ENCODE measurements around the gene KCNIP1.

Gene KCNIP1

DNA sequence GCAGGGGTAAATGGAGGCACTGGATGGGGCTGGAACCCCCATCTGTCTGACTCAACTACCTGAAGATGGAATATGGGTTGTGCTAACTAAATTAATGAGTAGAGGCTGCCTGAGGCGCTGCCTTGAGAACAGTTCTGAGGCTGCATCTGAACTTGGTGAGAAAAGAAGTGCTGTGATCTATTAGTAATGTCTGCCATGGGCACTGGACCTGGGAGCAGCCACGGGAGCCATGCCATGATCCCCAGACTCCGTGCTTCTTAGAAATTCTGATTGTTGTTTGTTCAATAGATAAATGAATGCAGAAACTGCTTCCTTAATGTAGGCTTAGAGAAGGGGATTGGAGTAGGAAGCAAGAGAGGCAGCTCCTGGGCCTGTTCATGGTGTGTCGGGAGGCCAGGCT, 80.2 kb downstream of the KCNIP1 start:
- H3K4me3 ChIP-seq (ENCODE audit: low read depth, low read length): no peak overlapping the region
- no peak for DNase-seq (ENCODE audit: low read depth)

DNA sequence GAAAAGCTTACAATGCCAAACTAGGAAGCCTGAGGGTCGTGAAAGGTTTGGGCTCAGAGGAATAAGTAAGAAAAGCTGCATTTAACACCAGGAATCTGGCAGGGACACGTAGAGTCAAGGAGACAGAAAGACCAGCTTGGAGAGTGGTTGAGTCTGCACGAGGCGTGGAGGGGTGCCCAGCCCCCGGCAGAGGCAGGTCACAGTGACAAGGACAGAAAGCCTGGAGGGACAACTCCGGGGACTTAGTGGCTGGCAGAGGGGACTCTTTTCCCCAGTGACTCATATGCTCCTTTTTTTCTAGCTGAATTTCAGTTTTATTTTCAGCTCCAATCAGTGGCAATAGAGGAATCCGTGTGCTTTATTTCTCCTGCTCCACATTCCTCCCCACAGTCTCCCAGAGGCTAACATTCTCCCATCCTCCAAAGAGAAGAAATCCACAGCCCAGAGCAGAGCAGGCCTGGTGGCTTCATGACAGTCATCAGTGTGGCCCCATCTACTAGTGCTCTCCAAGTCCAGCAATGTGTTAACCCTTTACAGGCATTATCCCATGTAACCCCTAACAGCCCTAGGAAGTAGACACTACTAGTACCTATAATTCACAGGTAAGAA, 80.7 kb downstream of the KCNIP1 start:
- no peak for DNase-seq (ENCODE audit: low read depth)
- no peak overlapping the region for H3K4me3 ChIP-seq (ENCODE audit: low read depth, low read length)

DNA sequence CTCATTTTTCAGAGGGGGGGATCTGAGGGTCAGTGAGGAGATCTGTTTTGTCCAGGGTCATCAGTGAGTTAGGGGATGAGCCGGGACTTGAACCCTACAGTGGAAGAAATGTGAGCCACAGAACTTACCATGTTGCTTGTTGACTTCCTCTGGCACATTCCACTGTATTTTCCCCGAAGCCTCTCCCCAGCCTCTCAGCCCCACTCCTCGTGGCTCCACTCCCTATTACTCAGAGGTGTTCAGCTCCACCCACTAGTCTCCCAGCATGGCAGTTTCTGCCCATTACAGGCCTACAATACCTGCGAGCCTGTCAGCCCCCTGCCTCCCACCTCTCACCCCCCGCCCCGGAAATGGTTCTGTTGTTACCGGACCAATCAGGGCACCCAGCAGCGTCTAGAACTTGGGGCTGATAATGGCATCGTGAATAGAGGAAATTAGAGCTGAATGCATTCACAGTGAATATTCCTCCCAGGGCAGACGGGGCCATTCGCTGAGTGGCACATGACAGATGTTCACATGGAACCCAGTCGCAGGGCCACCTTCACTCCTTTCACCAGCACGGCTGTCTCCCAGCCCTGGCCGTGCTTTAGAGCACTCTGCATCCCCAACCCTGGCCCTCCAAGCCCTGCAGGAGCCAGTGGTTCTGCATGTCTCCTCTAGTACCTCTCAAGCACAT, 81.6 kb downstream of the KCNIP1 start:
- no peak overlapping the region for H3K4me3 ChIP-seq (ENCODE audit: low read depth, low read length)
- DNase-seq (ENCODE audit: low read depth): no peak

DNA sequence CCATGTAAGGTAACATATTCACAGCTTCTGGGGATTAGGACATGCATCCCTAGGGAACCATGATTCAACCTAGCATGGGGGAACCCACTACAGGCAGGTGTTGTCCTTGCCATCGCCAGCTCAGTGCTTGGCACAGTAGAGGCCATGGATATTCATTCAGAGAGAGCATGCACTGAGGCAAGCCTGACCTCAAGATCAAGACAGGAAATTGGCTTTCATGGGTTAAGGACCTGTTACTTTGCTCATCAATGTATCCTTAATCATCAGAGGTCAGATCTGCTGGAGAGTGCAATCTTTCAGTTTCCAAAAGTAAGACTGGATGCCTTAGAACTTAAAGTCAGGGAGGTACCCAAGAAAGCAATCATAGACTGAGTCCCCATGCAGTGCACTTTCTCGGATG, 84.0 kb downstream of the KCNIP1 start:
- DNase-seq (ENCODE audit: low read depth): no peak
- no peak overlapping the region for H3K4me3 ChIP-seq (ENCODE audit: low read depth, low read length)

DNA sequence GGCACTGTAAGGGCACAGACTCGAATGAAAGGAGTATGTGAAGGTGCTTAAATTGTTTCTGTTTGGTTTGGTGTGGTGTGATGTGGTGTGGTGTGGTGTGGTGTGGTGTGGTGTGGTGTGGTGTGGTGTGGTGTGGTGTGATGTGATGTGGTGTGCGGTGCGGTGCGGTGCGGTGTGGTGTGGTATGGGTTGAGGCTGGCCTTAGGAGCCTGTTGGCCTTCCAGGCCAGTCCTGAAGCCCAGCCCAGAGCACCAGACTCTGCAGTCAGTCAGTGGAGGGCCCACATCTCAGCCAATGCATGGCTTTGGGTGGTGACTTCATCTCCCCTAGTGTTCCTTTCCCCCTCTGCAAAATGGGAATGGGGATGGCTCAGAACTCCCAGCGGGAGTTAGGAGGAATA, 85.8 kb downstream of the KCNIP1 start:
- no peak for DNase-seq (ENCODE audit: low read depth)
- no peak overlapping the region for H3K4me3 ChIP-seq (ENCODE audit: low read depth, low read length)

DNA sequence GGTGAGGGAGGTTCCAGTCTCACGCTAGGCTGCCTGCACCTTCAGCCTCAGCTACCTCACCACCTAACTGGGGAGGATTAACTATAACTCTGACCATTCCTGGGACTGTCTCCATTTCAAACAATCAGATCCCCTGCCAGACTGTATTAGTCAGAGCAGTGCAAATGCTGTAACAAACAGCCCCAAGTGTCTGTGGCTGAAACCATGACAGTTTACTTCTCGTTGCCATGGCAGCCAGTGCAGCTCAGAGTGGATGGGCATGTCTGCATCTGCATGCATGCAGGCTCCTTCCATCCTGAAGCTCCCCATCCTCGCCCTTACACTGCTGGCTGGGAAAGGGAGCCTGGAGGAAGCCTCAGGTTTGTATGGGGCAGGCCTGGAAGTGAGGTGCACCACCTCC, 86.7 kb downstream of the KCNIP1 start:
- H3K4me3 ChIP-seq (ENCODE audit: low read depth, low read length): no peak overlapping the region
- DNase-seq (ENCODE audit: low read depth): no peak

DNA sequence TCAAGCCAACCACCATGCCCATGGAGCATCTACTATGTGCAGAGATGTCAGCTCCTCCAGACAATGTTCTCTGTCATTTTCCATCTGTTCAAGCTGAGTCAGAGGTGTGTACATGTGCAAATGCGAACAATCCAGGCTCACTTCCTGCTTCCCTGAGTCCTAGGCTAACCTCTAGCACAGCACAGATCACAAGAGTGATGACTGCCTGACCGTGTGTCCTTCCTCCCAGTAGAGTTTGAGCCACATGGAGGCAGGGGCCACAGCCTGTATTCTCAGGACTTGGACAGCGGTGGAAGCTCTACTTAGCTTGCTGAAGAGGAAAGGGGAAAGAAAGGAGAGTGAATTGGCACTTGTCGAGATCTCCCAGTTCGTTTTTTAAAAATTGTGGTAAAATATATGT, 87.2 kb downstream of the KCNIP1 start:
- no peak for DNase-seq (ENCODE audit: low read depth)
- H3K4me3 ChIP-seq (ENCODE audit: low read depth, low read length): no peak overlapping the region

DNA sequence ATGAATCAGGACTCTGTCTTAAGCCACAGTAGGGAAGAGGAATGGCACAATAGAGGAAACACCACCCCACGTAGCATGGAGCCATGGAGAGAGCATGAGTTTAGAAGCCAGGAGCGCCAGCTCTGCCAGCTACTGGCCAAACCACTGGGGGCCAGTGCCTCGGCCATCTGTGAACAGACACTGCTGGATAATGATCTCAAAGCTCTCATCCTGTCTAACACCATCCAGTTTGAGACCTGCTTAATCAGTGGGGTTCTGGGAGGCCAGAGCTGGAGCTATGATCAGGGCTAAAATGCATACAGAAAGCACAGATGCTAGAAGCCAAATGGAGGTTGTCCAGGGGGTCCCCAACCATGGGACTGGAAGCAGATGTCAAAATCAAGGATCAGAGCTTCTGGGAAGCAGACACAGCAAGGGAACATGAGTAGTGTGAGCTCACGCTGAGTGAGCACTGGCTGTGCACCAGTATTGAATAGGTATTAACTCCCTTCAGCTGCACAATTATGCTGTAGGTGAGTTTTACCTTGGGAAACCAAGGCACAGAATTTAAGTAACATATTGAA, 92.7 kb downstream of the KCNIP1 start:
- DNase-seq (ENCODE audit: low read depth): no peak
- H3K4me3 ChIP-seq (ENCODE audit: low read depth, low read length): no peak overlapping the region

DNA sequence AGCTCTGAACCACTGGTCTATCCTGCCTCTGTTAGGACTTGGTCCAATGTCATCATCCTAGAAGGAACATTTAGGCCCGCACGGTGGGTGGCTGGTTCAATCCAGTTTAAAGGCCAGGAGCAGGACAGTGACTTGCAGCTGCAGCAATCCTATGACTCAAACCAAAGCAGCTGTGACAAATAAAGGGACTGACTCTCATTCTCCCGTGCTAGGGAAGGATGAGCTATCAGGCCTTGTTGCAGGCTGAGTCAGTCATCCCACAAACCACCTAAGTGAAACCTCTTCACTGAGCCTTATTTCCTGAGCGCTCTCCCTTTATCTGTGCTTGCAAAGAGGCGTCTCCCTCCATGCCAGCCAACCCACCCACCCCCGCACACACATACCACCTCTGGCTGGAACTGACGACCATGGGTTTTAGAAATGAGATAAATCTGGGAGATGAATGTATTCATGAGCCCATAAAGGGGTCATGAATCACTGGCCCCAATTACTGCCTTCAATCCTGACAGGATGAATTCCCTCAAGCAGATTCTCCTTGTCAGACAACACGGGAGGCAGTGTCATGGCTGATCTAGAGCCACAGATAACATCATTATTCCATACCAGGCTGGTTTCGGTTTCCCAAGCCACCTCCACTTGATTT, 93.4 kb downstream of the KCNIP1 start:
- H3K4me3 ChIP-seq (ENCODE audit: low read depth, low read length): peak overlapping the region; percentile 14
- peak; percentile 43 for DNase-seq (ENCODE audit: low read depth)

DNA sequence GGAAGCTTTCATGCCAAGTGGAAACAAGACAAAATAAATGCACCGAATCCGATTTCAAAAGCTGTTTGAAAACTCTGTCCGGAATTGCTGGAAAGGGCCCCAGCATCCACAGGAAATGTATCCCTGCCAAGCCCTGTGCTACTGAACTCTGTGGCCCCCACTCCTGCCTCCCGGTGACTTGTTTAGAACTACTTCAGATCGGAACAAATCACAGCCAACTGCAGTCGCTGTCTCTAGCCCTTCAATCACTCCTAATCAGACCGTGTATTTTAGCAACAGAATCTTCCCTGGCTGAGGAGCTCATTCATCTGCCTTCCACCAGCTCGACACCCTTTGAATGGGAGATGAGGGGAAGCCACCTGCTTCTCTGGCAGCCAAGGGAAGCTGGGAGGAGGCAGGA, 94.1 kb downstream of the KCNIP1 start:
- DNase-seq (ENCODE audit: low read depth): no peak
- no peak overlapping the region for H3K4me3 ChIP-seq (ENCODE audit: low read depth, low read length)

DNA sequence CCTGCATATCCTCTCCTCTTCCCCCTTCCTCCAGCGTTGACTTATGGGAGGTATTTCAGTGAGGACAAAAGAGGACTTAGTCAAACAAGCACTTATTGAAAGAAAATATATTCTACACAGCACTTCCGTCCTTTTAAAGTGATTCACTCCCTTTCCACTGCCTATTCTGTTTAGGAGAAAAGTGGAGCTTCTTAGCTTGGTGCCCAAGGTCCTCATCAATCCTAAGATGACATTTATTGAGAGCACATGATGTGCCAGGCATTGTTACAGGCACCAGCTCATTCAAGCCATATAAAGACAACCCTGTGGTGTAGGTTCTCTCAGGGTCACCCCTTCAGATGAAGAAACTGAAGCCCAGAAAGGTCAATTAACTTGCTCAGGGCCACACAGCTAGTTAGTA, 95.9 kb downstream of the KCNIP1 start:
- H3K4me3 ChIP-seq (ENCODE audit: low read depth, low read length): no peak overlapping the region
- no peak for DNase-seq (ENCODE audit: low read depth)

DNA sequence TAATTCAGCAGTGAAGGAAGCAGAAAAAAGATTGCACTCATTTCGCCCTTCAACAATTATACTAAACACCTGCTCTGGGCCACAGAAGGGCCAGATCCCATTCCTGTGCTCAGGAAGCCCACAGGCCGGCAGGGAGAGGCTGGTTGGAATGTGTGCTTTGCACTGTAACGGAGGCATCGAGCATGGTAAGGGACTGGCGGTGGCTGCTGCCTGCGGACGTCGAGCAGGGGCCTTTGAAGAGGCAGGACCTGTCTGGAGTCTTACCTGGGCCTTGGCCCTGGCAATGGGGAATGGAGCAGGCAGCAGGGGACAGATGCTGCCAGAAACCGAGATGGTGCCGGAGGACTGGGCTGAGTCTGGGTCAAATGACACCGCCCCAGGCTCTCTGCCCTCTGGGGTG, 97.8 kb downstream of the KCNIP1 start:
- no peak overlapping the region for H3K4me3 ChIP-seq (ENCODE audit: low read depth, low read length)
- DNase-seq (ENCODE audit: low read depth): no peak

DNA sequence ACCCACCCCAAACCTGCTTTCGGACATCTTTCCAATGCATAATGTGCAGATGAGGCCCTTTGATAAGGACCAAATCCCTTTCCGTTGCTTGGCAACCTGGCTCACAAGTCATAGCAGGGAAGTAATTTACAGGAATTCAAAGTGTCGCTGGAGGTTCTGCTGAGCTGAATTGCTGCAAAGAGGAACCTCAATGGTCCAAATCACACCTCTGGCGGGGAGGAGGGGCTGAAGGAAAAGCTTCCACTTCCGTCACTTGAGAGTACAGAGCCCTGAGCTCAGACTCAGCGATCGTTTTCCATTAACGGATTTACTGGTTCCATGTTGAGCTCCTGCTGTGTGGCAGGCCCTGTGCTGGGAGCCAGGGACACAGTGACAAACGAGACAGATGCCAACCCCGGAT, 99.3 kb downstream of the KCNIP1 start:
- DNase-seq (ENCODE audit: low read depth): no peak
- no peak overlapping the region for H3K4me3 ChIP-seq (ENCODE audit: low read depth, low read length)

DNA sequence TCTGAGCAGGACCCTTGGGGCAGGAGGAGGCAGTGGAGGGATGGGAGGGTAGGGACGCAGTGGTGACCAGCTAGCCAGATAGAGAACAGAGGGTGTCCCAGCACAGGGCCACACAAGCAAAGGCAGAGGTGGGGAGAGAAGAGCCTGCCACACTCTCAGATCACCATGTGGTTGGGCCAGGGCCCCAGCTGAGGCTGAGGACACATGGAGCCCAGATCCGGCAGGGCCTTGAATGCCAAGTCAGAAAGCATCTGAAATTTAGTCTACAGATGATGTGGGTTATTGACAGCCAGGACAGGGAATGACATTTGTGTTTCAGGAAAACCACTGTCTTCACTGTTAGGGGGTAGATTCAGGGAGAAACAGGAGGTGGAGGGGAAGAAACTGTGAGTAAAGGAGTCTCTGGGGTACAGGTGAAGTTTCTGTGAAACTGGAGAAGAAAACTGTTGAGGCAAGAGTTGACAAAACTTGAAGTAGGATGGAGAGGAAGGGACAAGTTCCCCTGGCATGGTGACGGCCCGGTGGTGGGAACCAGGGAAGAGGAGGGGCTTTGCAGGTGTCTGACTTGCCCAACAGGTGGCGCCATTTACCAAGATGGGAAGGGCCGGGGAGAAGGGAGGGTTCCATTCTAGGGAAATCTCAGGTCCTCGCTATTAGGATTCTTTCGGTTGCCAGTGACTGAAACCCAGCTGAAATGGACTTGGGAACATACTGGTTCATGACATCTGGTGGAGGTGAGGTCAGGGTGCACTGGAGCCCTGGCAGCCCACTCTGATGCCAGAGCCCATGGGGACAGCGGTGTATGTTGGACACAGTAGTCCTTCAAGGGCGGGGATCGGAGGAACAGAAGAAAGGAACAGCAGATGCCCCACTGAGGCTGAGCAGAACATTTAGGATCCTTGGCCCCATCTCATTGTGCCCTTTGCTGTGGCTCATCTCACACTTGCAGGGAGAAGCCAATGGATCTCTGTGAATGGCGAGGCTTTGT, 100.1 kb downstream of the KCNIP1 start:
- no peak for DNase-seq (ENCODE audit: low read depth)
- H3K4me3 ChIP-seq (ENCODE audit: low read depth, low read length): no peak overlapping the region

DNA sequence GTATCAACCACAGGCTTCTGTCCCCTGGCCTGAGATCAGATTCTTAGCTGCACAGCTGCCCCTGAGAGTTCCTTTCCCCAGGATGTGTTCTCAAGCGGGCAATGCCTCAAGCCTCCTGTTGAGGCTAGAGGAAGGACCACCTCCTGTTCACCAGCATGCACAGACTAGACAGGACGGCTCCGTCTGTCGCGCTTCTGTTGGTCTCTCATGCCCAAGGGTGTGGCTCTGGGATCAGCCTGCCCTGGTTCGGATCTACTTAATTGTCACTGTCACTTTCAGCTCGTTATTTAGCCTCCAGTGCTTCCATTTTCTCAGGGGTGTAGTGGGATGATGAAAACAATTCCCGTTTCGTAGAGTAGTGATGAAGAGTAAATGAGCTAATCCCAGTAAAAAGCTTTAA, 103.1 kb downstream of the KCNIP1 start:
- H3K4me3 ChIP-seq (ENCODE audit: low read depth, low read length): no peak overlapping the region
- DNase-seq (ENCODE audit: low read depth): no peak

DNA sequence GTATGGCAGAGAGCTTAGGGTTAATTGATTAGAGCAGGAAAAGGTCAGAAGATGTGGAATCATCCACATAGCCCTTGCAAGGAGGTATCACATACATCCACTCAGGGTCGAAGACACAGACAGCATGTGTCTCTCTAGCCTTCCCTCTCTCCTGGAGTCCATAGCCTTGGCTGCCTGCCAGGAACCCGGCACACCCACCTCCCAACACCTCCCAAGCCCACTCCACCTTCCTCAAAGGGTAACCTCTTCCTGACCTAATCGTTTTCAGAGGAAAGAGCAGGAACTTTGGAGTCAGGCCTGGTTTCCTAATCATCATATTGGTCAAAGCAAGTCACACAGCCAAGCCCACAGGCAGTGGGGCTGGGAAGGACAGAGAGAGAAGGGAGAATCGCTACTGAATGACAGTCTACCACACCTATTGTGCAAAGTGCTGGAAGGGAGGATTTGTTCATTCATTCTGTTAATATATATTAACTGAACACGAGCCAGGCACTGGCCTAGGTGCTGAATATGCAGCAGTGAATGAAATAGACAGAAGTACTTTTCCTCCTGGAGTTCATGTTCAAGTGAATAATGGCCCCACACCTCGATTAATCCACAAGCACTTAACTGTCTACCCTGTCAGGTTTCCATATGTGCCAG, 107.8 kb downstream of the KCNIP1 start:
- DNase-seq (ENCODE audit: low read depth): no peak
- no peak overlapping the region for H3K4me3 ChIP-seq (ENCODE audit: low read depth, low read length)

DNA sequence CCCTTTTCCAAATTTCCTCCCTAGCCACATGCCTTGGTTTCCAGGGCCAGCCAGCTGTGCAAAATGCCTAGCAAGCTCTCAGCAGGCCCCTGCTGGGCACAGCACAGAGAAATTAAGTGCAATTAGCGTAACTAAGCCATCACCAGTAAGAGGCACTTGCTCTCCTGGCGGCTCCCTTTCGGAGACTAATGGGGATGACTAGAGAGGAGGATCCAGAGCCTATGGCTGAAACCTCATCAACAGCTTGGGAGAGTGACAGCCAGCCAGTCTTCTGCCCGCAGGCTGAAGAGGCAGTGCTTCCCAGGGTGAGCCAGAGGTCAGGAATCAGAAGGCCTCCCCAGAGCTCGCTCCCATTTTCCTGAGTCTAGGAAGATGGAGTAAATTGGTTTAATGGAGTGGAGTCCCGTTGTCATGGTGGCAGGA, 108.4 kb downstream of the KCNIP1 start:
- DNase-seq (ENCODE audit: low read depth): no peak

DNA sequence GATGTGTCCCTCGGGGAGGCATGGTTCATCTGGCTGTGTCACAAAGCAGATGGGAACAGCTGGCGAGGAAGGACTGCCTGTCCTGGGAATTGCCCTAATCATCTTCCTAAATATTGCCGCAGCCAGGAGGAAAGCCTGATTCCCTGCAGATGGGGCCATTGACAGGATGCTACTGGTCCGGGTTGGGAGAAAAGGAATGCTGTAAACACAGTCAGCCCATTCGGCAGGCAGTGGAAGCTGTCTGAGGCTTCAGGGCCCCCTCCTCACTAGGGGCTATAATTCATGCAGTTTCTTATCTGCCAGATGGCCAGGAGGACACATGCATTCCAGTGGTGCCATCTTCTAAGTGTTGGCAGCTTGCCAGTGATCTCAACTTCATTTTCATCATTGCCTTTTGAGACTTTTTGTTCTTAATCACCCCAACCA, 110.3 kb downstream of the KCNIP1 start:
- no peak for DNase-seq (ENCODE audit: low read depth)
- no peak overlapping the region for H3K4me3 ChIP-seq (ENCODE audit: low read depth, low read length)

More for the DNA sequence above, 108.4 kb downstream of the KCNIP1 start:
- no peak overlapping the region for H3K4me3 ChIP-seq (ENCODE audit: low read depth, low read length)

DNA sequence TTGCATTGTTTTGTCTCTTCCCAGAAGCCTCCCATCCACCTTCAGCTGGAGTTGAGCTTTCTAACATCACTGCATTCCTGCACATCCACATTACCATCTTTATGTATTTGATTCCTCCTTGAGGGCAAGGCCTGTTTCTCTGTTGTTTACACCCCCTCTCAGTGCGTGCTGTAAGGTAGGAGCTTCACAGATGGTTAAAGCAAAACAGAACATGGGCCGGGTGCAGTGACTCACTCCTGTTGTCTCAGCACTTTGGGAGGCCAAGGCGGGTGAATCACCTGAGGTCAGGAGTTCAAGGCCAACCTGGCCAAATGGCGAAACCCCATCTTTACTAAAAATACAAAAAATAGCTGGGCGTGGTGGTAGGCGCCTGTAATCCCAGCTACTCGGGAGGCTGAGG, 110.9 kb downstream of the KCNIP1 start:
- no peak for DNase-seq (ENCODE audit: low read depth)
- no peak overlapping the region for H3K4me3 ChIP-seq (ENCODE audit: low read depth, low read length)

Measured in skeletal muscle cell (primary cell).